ENCODE measurements around the gene ADRM1.

The ADRM1 gene

GRCh38 chr20:62319346-62319909, 16.6 kb downstream of the ADRM1 start:
- no peak for TF ChIP-seq CTCF (IDR thresholded peaks at IDR 0.05; ENCODE audit: unreplicated experiment in 3 of 3)
- Mint-ChIP-seq H3K36me3 (ENCODE audit: low read depth) (peaks cover 10% of the 10 kb centered on the region), H3K27me3 (ENCODE audit: low read depth) (no peaks in the 10 kb centered on the region), H3K4me1 (no peaks in the 10 kb centered on the region), H3K27ac (no peak overlapping the region), H3K4me3 (no peak overlapping the region), H3K9me3 (no peaks in the 10 kb centered on the region)

GRCh38 chr20:62320581-62321354, 18.0 kb downstream of the ADRM1 start:
- no peaks in the 10 kb centered on the region for H3K4me1 Mint-ChIP-seq
- H3K36me3 Mint-ChIP-seq (ENCODE audit: low read depth), result peaks cover 23% of the 10 kb centered on the region
- no peak overlapping the region for H3K4me3 Mint-ChIP-seq
- TF ChIP-seq CTCF (IDR thresholded peaks at IDR 0.05; ENCODE audit: unreplicated experiment in 3 of 3), result no peak
- no peaks in the 10 kb centered on the region for H3K9me3 Mint-ChIP-seq
- H3K27ac Mint-ChIP-seq, result no peak overlapping the region
- no peaks in the 10 kb centered on the region for H3K27me3 Mint-ChIP-seq (ENCODE audit: low read depth)

- no peak overlapping the region for H3K4me3 Mint-ChIP-seq
- no peak for TF ChIP-seq CTCF (IDR thresholded peaks at IDR 0.05; ENCODE audit: unreplicated experiment in 3 of 3)
- no peak overlapping the region for H3K27ac Mint-ChIP-seq
- H3K4me1 Mint-ChIP-seq, result no peaks in the 10 kb centered on the region
- H3K27me3 Mint-ChIP-seq (ENCODE audit: low read depth), result no peaks in the 10 kb centered on the region
- H3K9me3 Mint-ChIP-seq, result no peaks in the 10 kb centered on the region
- H3K36me3 Mint-ChIP-seq (ENCODE audit: low read depth), result peaks cover 26% of the 10 kb centered on the region
Observed at GRCh38 chr20:62321521-62321948, 18.7 kb downstream of the ADRM1 start.

- no peak overlapping the region for H3K27ac Mint-ChIP-seq
- no peak for TF ChIP-seq CTCF (IDR thresholded peaks at IDR 0.05; ENCODE audit: unreplicated experiment in 3 of 3)
Observed at GRCh38 chr20:62321975-62322374, 19.2 kb downstream of the ADRM1 start.

GRCh38 chr20:62322492-62323041, 19.8 kb downstream of the ADRM1 start:
- no peak overlapping the region for H3K4me3 Mint-ChIP-seq
- H3K27me3 Mint-ChIP-seq (ENCODE audit: low read depth), result no peaks in the 10 kb centered on the region
- H3K36me3 Mint-ChIP-seq (ENCODE audit: low read depth), result peaks cover 26% of the 10 kb centered on the region
- no peaks in the 10 kb centered on the region for H3K4me1 Mint-ChIP-seq
- H3K27ac Mint-ChIP-seq, result no peak overlapping the region
- no peak for TF ChIP-seq CTCF (IDR thresholded peaks at IDR 0.05; ENCODE audit: unreplicated experiment in 3 of 3)
- no peaks in the 10 kb centered on the region for H3K9me3 Mint-ChIP-seq

More at GRCh38 chr20:62321975-62322374, 19.2 kb downstream of the ADRM1 start:
- Mint-ChIP-seq H3K4me1 (no peaks in the 10 kb centered on the region), H3K9me3 (no peaks in the 10 kb centered on the region), H3K27me3 (ENCODE audit: low read depth) (no peaks in the 10 kb centered on the region), H3K36me3 (ENCODE audit: low read depth) (peaks cover 26% of the 10 kb centered on the region), H3K4me3 (no peak overlapping the region)

Measured in nephron (organoid).